RWPE1 (cell line): ENCODE measurements around the gene CDKAL1.
"Not testable (repeated sequence)": the region's sequence is repeated elsewhere in the genome, so short reads cannot be mapped to it uniquely, and the experiment has no call there.

Source experiments
- CTCF ChIA-PET: fragments of 350-600 bp; sonication (Branson Sonifier 250); formaldehyde crosslinking; extraction: SDS; loops from one replicate; lab custom pipeline; 2021; lab: Yijun Ruan, JAX
- POLR2A ChIA-PET: fragments of 400-600 bp; formaldehyde crosslinking; extraction: SDS; loops from one replicate; lab custom pipeline; 2020; ENCODE audit warnings: antibody characterized with exemption; ENCODE audit not compliant: low non-redundant PET; lab: Yijun Ruan, JAX
- DNase-seq: peaks from one replicate; pipeline ENCODE4 v3.0.0; 2012; ENCODE audit warnings: low spot score
- H3K27ac ChIP-seq: fragments of 450-650 bp; 2 replicates; pipeline ENCODE4 v1.5.1; 2017
- CTCF ChIP-seq: fragments of 450-650 bp; conservative IDR thresholded peaks from 2 replicates; pipeline ENCODE4 v1.5.1; 2017; ENCODE audit warnings: low read depth, mild to moderate bottlenecking

Gene CDKAL1

DNA sequence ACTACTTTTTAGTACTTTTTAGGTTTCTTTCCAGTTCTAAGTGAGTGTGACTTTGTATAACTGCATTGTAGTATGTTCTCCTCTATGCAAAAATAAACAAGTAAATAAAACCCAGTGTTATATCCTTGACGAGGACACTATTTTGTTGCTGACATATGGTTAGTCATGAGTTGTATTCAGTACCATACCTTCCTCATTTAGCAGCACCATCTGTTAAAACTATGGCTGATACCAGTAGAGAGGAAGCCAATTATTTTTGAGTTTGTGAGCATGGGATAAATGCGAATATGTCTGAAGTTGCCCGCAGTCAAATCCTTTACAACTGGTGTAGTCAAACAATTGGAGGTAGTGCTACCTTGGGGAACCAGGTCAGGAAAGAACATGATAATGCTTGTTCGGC, 74.1 kb downstream of the CDKAL1 start:
- CTCF ChIA-PET: no interaction called here
- DNase-seq: no peak
- no peak for TF ChIP-seq CTCF
- H3K27ac ChIP-seq: no peak overlapping the region
- POLR2A ChIA-PET: no interaction called here

DNA sequence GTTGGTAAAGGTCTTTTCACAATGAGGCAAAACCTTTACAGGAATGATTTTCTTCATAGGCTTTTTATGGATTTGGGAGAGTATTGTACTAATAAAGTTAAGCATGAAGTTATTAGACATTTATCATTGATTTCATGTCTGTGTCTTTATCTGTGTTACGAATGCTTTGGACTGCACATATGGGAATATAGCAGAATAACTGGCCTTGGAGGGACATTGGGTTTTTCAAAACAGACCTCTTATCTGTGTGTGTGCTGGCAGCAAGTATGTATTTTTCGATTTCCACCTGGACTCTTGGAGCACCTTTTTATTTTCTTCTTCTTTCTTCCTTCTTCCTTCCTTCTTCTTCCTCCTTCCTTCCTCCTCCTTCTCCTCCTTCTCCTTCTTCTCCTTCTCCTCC, 74.6 kb downstream of the CDKAL1 start:
- ChIA-PET POLR2A (no interaction called here), CTCF (no interaction called here)

DNA sequence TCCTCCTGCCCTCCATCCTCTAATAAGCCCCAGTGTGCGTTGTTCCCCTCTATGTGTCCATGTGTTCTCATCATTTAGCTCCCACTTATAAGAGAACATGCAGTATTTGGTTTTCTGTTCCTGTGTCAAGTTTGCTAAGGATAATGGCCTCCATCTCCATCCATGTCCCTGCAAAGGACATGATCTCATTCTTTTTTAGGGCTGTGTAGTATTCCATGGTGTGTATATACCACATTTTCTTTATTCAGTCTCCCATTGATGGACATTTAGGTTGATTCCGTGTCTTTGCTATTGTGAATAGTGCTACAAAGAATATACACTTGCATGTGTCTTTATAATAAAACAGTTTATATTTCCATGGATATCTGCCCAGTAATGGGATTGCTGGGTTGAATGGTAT, 75.7 kb downstream of the CDKAL1 start:
- H3K27ac ChIP-seq, DNase-seq, CTCF ChIA-PET, POLR2A ChIA-PET: not testable (repeated sequence)

More for the DNA sequence above, 74.6 kb downstream of the CDKAL1 start:
- no peak overlapping the region for H3K27ac ChIP-seq
- no peak for DNase-seq
- TF ChIP-seq CTCF: no peak

DNA sequence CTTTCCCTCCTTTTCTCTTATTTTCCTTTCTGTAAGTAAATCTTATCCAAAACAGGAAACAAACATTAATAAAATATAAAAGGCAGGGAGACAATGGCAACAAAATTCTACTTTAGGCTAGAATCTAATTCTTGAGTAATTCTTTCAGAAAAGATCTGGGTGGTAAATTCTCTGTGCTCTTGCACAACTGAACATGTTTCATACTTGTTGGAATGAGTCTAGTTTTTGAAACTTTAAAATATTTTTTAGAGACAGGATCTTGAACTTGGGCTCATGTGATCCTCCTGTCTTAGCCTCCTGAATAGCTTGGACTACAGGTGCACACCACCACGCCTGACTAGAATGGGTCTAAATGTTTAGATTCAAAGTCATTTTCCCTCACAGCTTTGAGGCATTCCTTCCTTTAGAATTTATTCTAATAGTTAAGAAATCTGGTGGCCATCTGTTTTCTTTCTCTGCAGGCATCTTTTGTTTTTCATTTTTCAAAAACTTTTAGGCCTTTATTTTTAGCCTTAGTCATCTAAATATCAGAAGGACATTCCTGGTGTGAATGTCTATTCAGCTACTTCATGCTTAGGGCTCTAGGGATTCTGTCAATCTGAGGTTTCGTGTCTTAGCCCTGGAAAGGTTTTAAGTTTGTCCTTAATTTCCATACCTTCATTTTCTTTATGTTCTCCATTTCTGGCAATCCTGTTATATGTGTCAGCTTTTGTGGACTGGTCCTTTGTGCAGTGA, 76.5 kb downstream of the CDKAL1 start:
- POLR2A ChIA-PET: no interaction called here
- DNase-seq: no peak
- TF ChIP-seq CTCF: no peak
- no peak overlapping the region for H3K27ac ChIP-seq
- CTCF ChIA-PET: no interaction called here

GRCh38 chr6:20617537-20617936, 83.3 kb downstream of the CDKAL1 start:
- CTCF ChIA-PET, POLR2A ChIA-PET, DNase-seq, H3K27ac ChIP-seq: not testable (repeated sequence)

DNA sequence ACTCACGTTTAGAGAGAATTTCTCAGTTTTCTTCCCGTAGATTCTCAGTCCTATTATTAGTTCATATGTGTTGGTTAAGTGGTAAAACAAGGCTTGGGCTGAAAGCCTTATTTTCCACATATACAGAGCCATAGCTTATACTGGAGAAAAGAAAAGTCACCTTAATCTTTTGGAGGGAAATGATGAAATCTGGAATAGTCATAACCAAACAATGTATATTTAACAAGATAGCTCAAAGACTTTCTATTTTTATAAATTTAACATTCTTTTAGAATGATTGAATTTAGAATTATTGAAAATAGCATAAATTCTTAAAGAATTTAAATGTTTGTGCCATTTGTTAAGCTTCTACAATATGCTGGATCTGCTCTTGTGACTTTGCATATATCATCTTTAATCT, 85.8 kb downstream of the CDKAL1 start:
- no peak for TF ChIP-seq CTCF
- no peak for DNase-seq
- CTCF ChIA-PET: no interaction called here
- POLR2A ChIA-PET: no interaction called here
- no peak overlapping the region for H3K27ac ChIP-seq

GRCh38 chr6:20623761-20624160, 89.5 kb downstream of the CDKAL1 start:
- ChIA-PET POLR2A (no interaction called here), CTCF (no interaction called here)
- no peak for TF ChIP-seq CTCF
- H3K27ac ChIP-seq: no peak overlapping the region
- DNase-seq: no peak
